Measurements from ENCODE around the gene DAP. TPM values are rescaled to one million over a fixed set of nuclear protein-coding genes. Genes with fewer than 3 reads are reported as not detected.
A peak's percentile ranks its signal among the peaks of the same experiment; 100 is the strongest.

DAP gene
- total and polyA plus RNA-seq, 2 experiments from 2014 or later, result 35.7 to 37.6 TPM

DNA sequence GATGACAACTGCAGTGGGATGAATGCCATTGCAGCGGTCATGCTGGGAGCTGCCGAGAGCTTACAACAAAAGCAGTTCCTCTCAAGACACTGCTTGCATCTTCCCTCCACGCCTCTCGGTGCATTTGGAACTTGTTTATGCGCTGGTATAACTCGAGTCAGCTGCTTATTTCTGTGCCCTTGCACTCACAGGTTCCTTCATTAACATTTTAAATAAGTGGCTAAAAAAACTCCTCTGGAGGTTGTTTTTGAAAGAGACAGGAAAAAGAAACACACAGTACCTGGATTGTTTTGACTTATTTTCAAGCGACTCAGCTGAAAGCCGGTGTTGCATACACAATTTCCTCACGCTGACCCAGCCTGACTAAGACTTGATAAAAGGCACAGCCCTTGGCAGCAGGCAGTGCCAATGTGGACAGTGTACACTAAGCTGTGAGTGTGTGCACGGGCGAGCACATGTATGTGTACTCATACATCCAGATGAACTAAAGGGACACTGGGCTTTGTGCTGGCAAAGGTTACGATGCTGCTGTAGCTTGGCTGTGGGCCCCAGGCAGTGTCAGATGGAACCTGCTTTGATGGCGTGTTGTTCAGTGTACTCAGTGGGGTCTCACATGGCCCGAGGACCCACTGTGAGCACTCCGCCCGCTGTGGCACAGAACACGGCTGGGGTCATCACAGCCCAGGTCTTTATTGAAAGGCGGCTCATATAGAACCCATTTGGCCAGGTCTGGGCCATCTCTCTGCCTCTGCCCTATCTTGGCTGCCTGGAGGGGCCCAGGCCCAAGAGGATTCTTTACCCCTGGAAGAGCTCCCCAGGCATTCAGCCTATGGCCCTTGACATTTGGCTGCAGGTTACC lies 104.8 kb downstream of the DAP start:
- Histone ChIP-seq H3K9me2 (ENCODE audit: insufficient read depth) (no peaks in the 10 kb centered on the region), H2AFZ (no peak overlapping the region), H3K27ac (ENCODE audit: low read depth) (no peak overlapping the region), H3K4me3 (no peak overlapping the region), H3F3A (replicated peaks; ENCODE audit: low read depth) (0 out of 2 replicates have a peak, but pooled peaks cover 3% of the 10 kb centered on the region), H3K4me2 (no peak overlapping the region), H3K27me3 (ENCODE audit: insufficient read depth) (no peaks in the 10 kb centered on the region), H3K4me1 (ENCODE audit: insufficient read depth) (no peaks in the 10 kb centered on the region), H4K20me1 (replicated peaks; ENCODE audit: insufficient read depth) (no peaks in the 10 kb centered on the region), H3K36me3 (ENCODE audit: insufficient read depth) (no peaks in the 10 kb centered on the region), H3K79me2 (replicated peaks; ENCODE audit: insufficient read depth) (no peaks in the 10 kb centered on the region)
- Mint-ChIP-seq H3K36me3 (ENCODE audit: low read depth) (peaks cover 1% of the 10 kb centered on the region; the same call in 2 of the 3 replicates), H3K27me3 (ENCODE audit: insufficient read depth, low read depth, poor library complexity) (peaks cover 5% of the 10 kb centered on the region), H3K4me1 (peaks cover 19% of the 10 kb centered on the region; the same call in 2 of the 3 replicates), H3K4me3 (no peak overlapping the region), H3K9me3 (no peaks in the 10 kb centered on the region), H3K27ac (peak overlapping the region; percentile 85)
- DNase-seq (ENCODE audit: low spot score) (no peak), ATAC-seq (no peak; the same call in 2 of the 3 replicates)
- TF ChIP-seq, protein P1, sequence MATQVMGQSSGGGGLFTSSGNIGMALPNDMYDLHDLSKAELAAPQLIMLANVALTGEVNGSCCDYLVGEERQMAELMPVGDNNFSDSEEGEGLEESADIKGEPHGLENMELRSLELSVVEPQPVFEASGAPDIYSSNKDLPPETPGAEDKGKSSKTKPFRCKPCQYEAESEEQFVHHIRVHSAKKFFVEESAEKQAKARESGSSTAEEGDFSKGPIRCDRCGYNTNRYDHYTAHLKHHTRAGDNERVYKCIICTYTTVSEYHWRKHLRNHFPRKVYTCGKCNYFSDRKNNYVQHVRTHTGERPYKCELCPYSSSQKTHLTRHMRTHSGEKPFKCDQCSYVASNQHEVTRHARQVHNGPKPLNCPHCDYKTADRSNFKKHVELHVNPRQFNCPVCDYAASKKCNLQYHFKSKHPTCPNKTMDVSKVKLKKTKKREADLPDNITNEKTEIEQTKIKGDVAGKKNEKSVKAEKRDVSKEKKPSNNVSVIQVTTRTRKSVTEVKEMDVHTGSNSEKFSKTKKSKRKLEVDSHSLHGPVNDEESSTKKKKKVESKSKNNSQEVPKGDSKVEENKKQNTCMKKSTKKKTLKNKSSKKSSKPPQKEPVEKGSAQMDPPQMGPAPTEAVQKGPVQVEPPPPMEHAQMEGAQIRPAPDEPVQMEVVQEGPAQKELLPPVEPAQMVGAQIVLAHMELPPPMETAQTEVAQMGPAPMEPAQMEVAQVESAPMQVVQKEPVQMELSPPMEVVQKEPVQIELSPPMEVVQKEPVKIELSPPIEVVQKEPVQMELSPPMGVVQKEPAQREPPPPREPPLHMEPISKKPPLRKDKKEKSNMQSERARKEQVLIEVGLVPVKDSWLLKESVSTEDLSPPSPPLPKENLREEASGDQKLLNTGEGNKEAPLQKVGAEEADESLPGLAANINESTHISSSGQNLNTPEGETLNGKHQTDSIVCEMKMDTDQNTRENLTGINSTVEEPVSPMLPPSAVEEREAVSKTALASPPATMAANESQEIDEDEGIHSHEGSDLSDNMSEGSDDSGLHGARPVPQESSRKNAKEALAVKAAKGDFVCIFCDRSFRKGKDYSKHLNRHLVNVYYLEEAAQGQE (IDR thresholded peaks at IDR 0.05; ENCODE audit: unreplicated experiment), result no peak
- TF ChIP-seq ZNF331 (CRISPR knock-in tag; IDR thresholded peaks at IDR 0.05; ENCODE audit: low read depth) (no peak), CTCF (conservative IDR thresholded peaks at IDR 0.05; ENCODE audit: low read depth in 2 of 2) (no peak), POLR2AphosphoS5 (IDR thresholded peaks at IDR 0.05; ENCODE audit: low read depth) (no peak), STAT1 (IDR thresholded peaks at IDR 0.05; ENCODE audit: unreplicated experiment) (no peak), ZNF114 (CRISPR knock-in tag; IDR thresholded peaks at IDR 0.05) (no peak), ZNF462 (CRISPR knock-in tag; IDR thresholded peaks at IDR 0.05) (no peak), EZH2phosphoT487 (IDR thresholded peaks at IDR 0.05; ENCODE audit: unreplicated experiment) (no peak), ETS1 (IDR thresholded peaks at IDR 0.05) (no peak), EZH2 (IDR thresholded peaks at IDR 0.05; ENCODE audit: low read depth, unreplicated experiment) (no peak), NANOG (IDR thresholded peaks at IDR 0.05; ENCODE audit: borderline replicate concordance) (no peak)
